ENCODE measurements around the gene NUMA1.

DNA sequence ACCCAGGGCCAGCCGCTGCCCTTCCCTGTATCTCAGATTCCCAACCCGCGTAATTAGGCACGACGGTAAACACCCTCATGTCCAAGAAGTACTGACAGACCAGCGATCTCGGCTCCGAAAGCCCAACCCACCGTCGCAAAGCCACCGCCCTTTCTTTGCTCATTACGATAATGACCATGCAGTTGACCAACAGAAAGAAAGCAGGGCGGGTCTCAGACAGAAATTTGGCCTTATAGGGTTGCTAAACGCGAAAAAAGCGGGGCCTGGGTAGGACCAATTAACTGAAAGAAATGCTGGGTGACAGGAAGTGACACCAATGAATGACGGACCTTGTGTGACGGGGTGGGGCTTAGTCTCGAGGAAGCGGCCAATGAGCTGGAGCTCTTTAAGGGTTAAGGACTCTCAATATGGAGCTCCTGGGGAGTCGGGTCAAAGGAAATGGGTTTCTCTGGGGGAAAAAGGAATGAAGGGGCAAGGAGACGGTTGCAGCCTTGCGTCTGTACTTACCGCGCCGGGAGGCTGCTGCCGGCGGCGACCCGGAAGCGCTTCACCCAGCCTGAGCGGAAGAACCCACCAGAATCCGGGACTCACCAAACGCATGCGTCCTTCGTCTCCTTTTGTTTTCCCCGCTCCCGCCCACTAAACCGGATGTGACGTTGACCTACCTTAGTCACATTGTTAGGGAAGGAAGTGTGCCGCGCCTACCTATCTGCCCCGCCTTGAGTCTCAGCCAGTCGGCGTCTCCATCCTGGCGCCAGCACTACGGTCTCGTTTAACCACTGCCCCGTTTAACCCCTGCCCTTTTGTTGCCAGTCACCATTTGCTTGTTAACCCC, 32.0 kb upstream of the NUMA1 start, which contains the start of gene ANAPC15:
- TF ChIP-seq, protein P1, sequence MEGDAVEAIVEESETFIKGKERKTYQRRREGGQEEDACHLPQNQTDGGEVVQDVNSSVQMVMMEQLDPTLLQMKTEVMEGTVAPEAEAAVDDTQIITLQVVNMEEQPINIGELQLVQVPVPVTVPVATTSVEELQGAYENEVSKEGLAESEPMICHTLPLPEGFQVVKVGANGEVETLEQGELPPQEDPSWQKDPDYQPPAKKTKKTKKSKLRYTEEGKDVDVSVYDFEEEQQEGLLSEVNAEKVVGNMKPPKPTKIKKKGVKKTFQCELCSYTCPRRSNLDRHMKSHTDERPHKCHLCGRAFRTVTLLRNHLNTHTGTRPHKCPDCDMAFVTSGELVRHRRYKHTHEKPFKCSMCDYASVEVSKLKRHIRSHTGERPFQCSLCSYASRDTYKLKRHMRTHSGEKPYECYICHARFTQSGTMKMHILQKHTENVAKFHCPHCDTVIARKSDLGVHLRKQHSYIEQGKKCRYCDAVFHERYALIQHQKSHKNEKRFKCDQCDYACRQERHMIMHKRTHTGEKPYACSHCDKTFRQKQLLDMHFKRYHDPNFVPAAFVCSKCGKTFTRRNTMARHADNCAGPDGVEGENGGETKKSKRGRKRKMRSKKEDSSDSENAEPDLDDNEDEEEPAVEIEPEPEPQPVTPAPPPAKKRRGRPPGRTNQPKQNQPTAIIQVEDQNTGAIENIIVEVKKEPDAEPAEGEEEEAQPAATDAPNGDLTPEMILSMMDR (IDR thresholded peaks at IDR 0.05; ENCODE audit: control extremely low read depth in 1 of 3, insufficient read depth in 1 of 3, low read depth in 1 of 3, low read length in 3 of 3), result no peak
- TF ChIP-seq, protein P2, sequence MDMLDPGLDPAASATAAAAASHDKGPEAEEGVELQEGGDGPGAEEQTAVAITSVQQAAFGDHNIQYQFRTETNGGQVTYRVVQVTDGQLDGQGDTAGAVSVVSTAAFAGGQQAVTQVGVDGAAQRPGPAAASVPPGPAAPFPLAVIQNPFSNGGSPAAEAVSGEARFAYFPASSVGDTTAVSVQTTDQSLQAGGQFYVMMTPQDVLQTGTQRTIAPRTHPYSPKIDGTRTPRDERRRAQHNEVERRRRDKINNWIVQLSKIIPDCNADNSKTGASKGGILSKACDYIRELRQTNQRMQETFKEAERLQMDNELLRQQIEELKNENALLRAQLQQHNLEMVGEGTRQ (IDR thresholded peaks at IDR 0.05; ENCODE audit: low read length), result no peak
- TF ChIP-seq CBX8 (IDR thresholded peaks at IDR 0.05; ENCODE audit: borderline replicate concordance, low read depth, low read length) (no peak), EP300 (IDR thresholded peaks at IDR 0.05; ENCODE audit: borderline replicate concordance in 1 of 2, low read depth in 2 of 2, low read length in 2 of 2) (no peak), ZNF274 (IDR thresholded peaks at IDR 0.05; ENCODE audit: borderline replicate concordance, extremely low read depth, low read length) (no peak), ASH2L (IDR thresholded peaks at IDR 0.05; ENCODE audit: low read length) (peak; percentile 37), HDAC6 (IDR thresholded peaks at IDR 0.05; ENCODE audit: low read depth, low read length) (no peak), POLR2A (IDR thresholded peaks at IDR 0.05; ENCODE audit: control extremely low read depth in 1 of 2, low read depth in 2 of 2, low read length in 2 of 2) (peak; percentile 97 to 100), CREB1 (IDR thresholded peaks at IDR 0.05) (peak; percentile 83)
- TF ChIP-seq, protein P3, sequence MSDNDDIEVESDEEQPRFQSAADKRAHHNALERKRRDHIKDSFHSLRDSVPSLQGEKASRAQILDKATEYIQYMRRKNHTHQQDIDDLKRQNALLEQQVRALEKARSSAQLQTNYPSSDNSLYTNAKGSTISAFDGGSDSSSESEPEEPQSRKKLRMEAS (IDR thresholded peaks at IDR 0.05), result peak; percentile 81
